Osteocyte (in vitro differentiated cells): Measurements from ENCODE around the gene TCF3. TPM values are rescaled to one million over a fixed set of nuclear protein-coding genes. Genes with fewer than 3 reads are reported as not detected.

Experiments
- DNase-seq: peaks from one replicate; pipeline ENCODE4 v3.0.0; 2021; ENCODE audit warnings: mixed read lengths; ENCODE audit not compliant: unreplicated experiment; ENCODE audit errors: extremely low spot score
- H3K27ac Mint-ChIP-seq: one replicate; pipeline ENCODE4 v1.8.0; 2021; ENCODE audit warnings: mild to moderate bottlenecking, mixed read lengths; ENCODE audit not compliant: unreplicated experiment
- H3K27me3 Mint-ChIP-seq: one replicate; pipeline ENCODE4 v1.8.0; 2021; ENCODE audit warnings: mixed read lengths; ENCODE audit not compliant: unreplicated experiment
- H3K36me3 Mint-ChIP-seq: one replicate; pipeline ENCODE4 v1.8.0; 2021; ENCODE audit warnings: mixed read lengths; ENCODE audit not compliant: unreplicated experiment
- H3K4me1 Mint-ChIP-seq: one replicate; pipeline ENCODE4 v1.8.0; 2021; ENCODE audit warnings: mixed read lengths; ENCODE audit not compliant: unreplicated experiment
- H3K4me3 Mint-ChIP-seq: one replicate; pipeline ENCODE4 v1.8.0; 2021; ENCODE audit warnings: mild to moderate bottlenecking, moderate library complexity, mixed read lengths; ENCODE audit not compliant: unreplicated experiment
- H3K9me3 Mint-ChIP-seq: one replicate; pipeline ENCODE4 v1.8.0; 2021; ENCODE audit warnings: mixed read lengths; ENCODE audit not compliant: unreplicated experiment
- total RNA-seq: library from RNA; stranded (reverse); gene quantifications from 2 replicates; pipeline ENCODE4 v1.2.1, GENCODE V29; 2021
- TF ChIP-seq, protein P1 (sequence below): fragments of 200-600 bp; sonication (generic); IDR thresholded peaks from 2 replicates; pipeline ENCODE4 v1.5.0; 2021; ENCODE audit warnings: antibody characterized with exemption, mild to moderate bottlenecking, moderate library complexity

The TCF3 gene
- total RNA-seq, 1 donor from 2014 or later: 180 TPM

- Mint-ChIP-seq H3K4me3 (no peak overlapping the region), H3K4me1 (no peaks in the 10 kb centered on the region), H3K9me3 (no peaks in the 10 kb centered on the region), H3K27me3 (no peaks in the 10 kb centered on the region), H3K36me3 (peaks cover 22% of the 10 kb centered on the region), H3K27ac (no peak overlapping the region)
- TF ChIP-seq, protein P1, sequence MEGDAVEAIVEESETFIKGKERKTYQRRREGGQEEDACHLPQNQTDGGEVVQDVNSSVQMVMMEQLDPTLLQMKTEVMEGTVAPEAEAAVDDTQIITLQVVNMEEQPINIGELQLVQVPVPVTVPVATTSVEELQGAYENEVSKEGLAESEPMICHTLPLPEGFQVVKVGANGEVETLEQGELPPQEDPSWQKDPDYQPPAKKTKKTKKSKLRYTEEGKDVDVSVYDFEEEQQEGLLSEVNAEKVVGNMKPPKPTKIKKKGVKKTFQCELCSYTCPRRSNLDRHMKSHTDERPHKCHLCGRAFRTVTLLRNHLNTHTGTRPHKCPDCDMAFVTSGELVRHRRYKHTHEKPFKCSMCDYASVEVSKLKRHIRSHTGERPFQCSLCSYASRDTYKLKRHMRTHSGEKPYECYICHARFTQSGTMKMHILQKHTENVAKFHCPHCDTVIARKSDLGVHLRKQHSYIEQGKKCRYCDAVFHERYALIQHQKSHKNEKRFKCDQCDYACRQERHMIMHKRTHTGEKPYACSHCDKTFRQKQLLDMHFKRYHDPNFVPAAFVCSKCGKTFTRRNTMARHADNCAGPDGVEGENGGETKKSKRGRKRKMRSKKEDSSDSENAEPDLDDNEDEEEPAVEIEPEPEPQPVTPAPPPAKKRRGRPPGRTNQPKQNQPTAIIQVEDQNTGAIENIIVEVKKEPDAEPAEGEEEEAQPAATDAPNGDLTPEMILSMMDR: no peak
- no peak for DNase-seq
Observed at GRCh38 chr19:1622007-1622406, 30.4 kb downstream of the TCF3 start.

DNA sequence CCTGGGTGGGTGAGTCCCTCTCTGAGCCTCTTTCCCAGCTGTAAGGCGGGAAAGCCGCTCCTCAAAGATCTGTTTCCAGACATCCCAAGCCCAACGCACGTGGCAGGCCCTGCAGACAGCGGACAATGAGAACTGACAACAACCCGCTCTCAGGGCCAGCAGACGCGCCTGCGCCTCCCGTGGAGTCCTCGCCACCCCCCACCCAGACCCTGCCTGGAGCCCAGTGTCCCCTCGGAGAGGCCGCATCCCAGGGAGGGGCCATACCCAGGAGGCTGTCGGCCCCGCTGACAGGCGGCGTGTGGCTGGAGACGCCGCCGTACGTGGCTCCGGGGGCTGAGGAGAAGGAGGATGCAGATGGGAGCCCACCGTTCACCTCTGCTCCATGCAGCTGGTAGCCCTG is 30.8 kb downstream of the TCF3 start:
- no peaks in the 10 kb centered on the region for H3K9me3 Mint-ChIP-seq
- no peak for DNase-seq
- H3K4me1 Mint-ChIP-seq: no peaks in the 10 kb centered on the region
- H3K36me3 Mint-ChIP-seq: peaks cover 25% of the 10 kb centered on the region
- TF ChIP-seq, protein P1: no peak
- no peaks in the 10 kb centered on the region for H3K27me3 Mint-ChIP-seq
- no peak overlapping the region for H3K27ac Mint-ChIP-seq
- H3K4me3 Mint-ChIP-seq: no peak overlapping the region

DNA sequence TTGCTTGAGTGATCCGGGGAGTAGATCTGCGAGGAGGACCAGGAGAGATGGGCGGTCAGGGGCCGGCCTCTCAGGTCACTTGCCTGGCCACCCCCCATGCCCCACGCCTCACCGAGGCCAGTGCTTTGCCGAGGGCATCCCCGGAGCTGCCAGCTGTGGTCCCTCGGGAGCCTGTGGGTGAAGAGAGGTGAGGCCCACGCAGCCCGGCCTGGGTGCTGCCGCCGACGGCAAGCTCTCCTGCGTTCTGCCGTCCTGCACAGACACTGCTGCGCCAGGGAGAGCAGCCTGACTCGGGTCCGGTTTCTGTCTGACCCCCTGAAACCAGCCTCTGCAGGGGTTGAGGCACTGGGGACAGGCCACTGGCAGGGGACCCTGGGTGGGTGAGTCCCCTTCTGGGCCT is 31.4 kb downstream of the TCF3 start:
- no peak for DNase-seq
- no peaks in the 10 kb centered on the region for H3K9me3 Mint-ChIP-seq
- no peak overlapping the region for H3K27ac Mint-ChIP-seq
- no peaks in the 10 kb centered on the region for H3K4me1 Mint-ChIP-seq
- H3K4me3 Mint-ChIP-seq: no peak overlapping the region
- H3K36me3 Mint-ChIP-seq: peaks cover 26% of the 10 kb centered on the region
- no peaks in the 10 kb centered on the region for H3K27me3 Mint-ChIP-seq
- TF ChIP-seq, protein P1: no peak

DNA sequence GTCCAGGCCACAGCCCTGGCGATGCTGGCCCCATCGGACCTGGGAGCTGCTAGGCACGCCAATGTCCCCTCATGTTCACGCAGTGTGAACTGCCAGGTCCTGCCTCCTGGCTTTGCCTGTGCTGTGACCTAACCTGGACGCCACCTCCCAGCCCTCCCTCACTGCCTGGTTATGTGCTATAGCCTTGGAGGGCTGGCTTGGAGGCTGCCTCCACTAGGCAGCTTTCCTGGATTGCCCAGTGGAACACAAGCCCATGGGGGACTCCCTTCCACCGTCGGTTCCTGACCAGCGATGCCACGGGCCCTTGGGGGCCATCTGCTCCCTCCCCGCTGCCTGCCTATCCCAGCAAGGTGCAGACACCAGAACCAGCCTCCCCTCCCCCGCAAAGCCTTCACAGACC is 31.9 kb downstream of the TCF3 start:
- H3K27ac Mint-ChIP-seq: no peak overlapping the region
- no peaks in the 10 kb centered on the region for H3K27me3 Mint-ChIP-seq
- H3K4me1 Mint-ChIP-seq: no peaks in the 10 kb centered on the region
- H3K36me3 Mint-ChIP-seq: peaks cover 29% of the 10 kb centered on the region
- H3K4me3 Mint-ChIP-seq: no peak overlapping the region
- TF ChIP-seq, protein P1: no peak
- no peak for DNase-seq
- H3K9me3 Mint-ChIP-seq: no peaks in the 10 kb centered on the region

- Mint-ChIP-seq H3K27me3 (no peaks in the 10 kb centered on the region), H3K27ac (no peak overlapping the region), H3K36me3 (peaks cover 26% of the 10 kb centered on the region), H3K9me3 (no peaks in the 10 kb centered on the region), H3K4me3 (no peak overlapping the region), H3K4me1 (no peaks in the 10 kb centered on the region)
- no peak for DNase-seq
- TF ChIP-seq, protein P1: no peak
Observed at GRCh38 chr19:1619703-1620102, 32.7 kb downstream of the TCF3 start.
